PC-3 (cell line): ENCODE results near the gene YTHDF1. TPM values are rescaled to one million over a fixed set of nuclear protein-coding genes. Genes with fewer than 3 reads are reported as not detected.

Source experiments
- ATAC-seq: fragments of 200-7000 bp; cut with Tn5 transposase; 2 replicates; pipeline ENCODE4 v1.9.1; 2020; ENCODE audit warnings: mild to moderate bottlenecking, moderate library complexity
- BruUV-seq: library from RNA; stranded (reverse); fragments of 400-500 nt; replicated peaks from 2 replicates; lab custom pipeline; 2021; lab: Mats Ljungman, UMichigan
- CTCF ChIA-PET: fragments of 300-600 bp; sonication (Branson Sonifier 250); formaldehyde crosslinking; loops from one replicate; lab custom pipeline; 2022; ENCODE audit warnings: antibody characterized with exemption; lab: Charles Lee
- POLR2A ChIA-PET: fragments of 300-600 bp; sonication (Branson Sonifier 250); formaldehyde crosslinking; loops from one replicate; lab custom pipeline; 2022; ENCODE audit warnings: antibody characterized with exemption; ENCODE audit not compliant: unreplicated experiment; lab: Charles Lee
- DNase-seq: peaks from one replicate; pipeline ENCODE4 v3.0.0-alpha.2; 2015
- H2AFZ ChIP-seq: fragments of 300-600 bp; sonication (generic); 2 replicates; pipeline ENCODE4 v1.6.0; 2016; ENCODE audit warnings: antibody characterized with exemption, low read length
- H3F3A ChIP-seq: fragments of 300-600 bp; sonication (generic); one replicate; pipeline ENCODE4 v1.6.0; 2017; ENCODE audit warnings: antibody characterized with exemption, low read length, control low read depth, mild to moderate bottlenecking; ENCODE audit not compliant: unreplicated experiment
- H3K27ac ChIP-seq: fragments of 300-600 bp; sonication (generic); 2 replicates; pipeline ENCODE4 v1.5.1; 2016; ENCODE audit warnings: mild to moderate bottlenecking, low read length
- H3K27me3 ChIP-seq: fragments of 300-600 bp; sonication (generic); 2 replicates; pipeline ENCODE4 v1.6.1; 2016; ENCODE audit warnings: low read length, mixed read lengths
- H3K36me3 ChIP-seq: fragments of 300-600 bp; sonication (generic); 2 replicates; pipeline ENCODE4 v1.6.1; 2016; ENCODE audit warnings: low read depth, mixed run types, low read length, mixed read lengths
- H3K4me1 ChIP-seq: fragments of 300-600 bp; sonication (generic); 2 replicates; pipeline ENCODE4 v1.5.1; 2016; ENCODE audit warnings: low read length; ENCODE audit not compliant: insufficient read depth
- H3K4me2 ChIP-seq: fragments of 300-600 bp; sonication (generic); 2 replicates; pipeline ENCODE4 v1.6.0; 2016; ENCODE audit warnings: low read length
- H3K4me3 ChIP-seq: fragments of 300-600 bp; sonication (generic); 2 replicates; pipeline ENCODE4 v1.5.1; 2016; ENCODE audit warnings: mild to moderate bottlenecking, low read length, mixed read lengths
- H3K79me2 ChIP-seq: fragments of 300-600 bp; sonication (generic); 2 replicates; pipeline ENCODE4 v1.6.1; 2017; ENCODE audit warnings: low read length, mixed read lengths
- H3K9ac ChIP-seq: fragments of 300-600 bp; sonication (generic); 2 replicates; pipeline ENCODE4 v1.6.0; 2016; ENCODE audit warnings: mild to moderate bottlenecking, low read length
- H3K9me2 ChIP-seq: fragments of 300-600 bp; sonication (generic); replicated peaks from 2 replicates; pipeline ENCODE4 v1.6.1; 2016; ENCODE audit warnings: mixed run types, low read length, mixed read lengths
- H3K9me3 ChIP-seq: fragments of 300-600 bp; sonication (generic); 2 replicates; pipeline ENCODE4 v1.6.1; 2016; ENCODE audit warnings: low read length, mixed read lengths
- H4K20me1 ChIP-seq: fragments of 300-600 bp; sonication (generic); 2 replicates; pipeline ENCODE4 v1.6.1; 2016; ENCODE audit warnings: low read length, mixed read lengths
- CTCF ChIP-seq: fragments of 300-600 bp; sonication (generic); conservative IDR thresholded peaks from 2 replicates; pipeline ENCODE4 v1.5.1; 2017; ENCODE audit warnings: antibody characterized with exemption, low read depth, mild to moderate bottlenecking, low read length
- EZH2 ChIP-seq: fragments of 300-600 bp; sonication (generic); IDR thresholded peaks from one replicate; pipeline ENCODE4 v1.6.1; 2017; ENCODE audit warnings: antibody characterized with exemption, mild to moderate bottlenecking, low read length; ENCODE audit not compliant: unreplicated experiment
- EZH2phosphoT487 ChIP-seq: fragments of 300-600 bp; sonication (generic); IDR thresholded peaks from 2 replicates; pipeline ENCODE4 v1.6.1; 2018; ENCODE audit warnings: mild to moderate bottlenecking, antibody characterized with exemption, low read length, borderline replicate concordance
- intact Hi-C: fragments of 100-400 bp; cut with micrococcal nuclease; formaldehyde crosslinking; loops from 2 replicates; pipeline ENCODE4 v1.9.0; 2023
- total RNA-seq: library from RNA; depleted of rRNA; stranded (reverse); fragments of >200 nt; gene quantifications from 2 replicates; pipeline ENCODE4 v1.2.3, GENCODE V29; 2014

Gene YTHDF1
- total RNA-seq, 1 experiment from 2014 or later: 30.0 TPM

- POLR2A ChIA-PET: no interaction called here
- H3K27me3 ChIP-seq: peaks cover 24% of the 10 kb centered on the region
- no peak for ATAC-seq
Measured at GRCh38 chr20:63264000-63264399, 48.1 kb upstream of the YTHDF1 start.

GRCh38 chr20:63262836-63263235 is 46.9 kb upstream of the YTHDF1 start:
- Histone ChIP-seq H3K4me3 (no peak overlapping the region), H2AFZ (no peak overlapping the region), H3K27me3 (peaks cover 24% of the 10 kb centered on the region), H4K20me1 (no peaks in the 10 kb centered on the region), H3K79me2 (no peaks in the 10 kb centered on the region), H3K36me3 (no peaks in the 10 kb centered on the region), H3K4me2 (no peak overlapping the region), H3F3A (no peaks in the 10 kb centered on the region), H3K9me3 (no peaks in the 10 kb centered on the region), H3K27ac (no peak overlapping the region), H3K9ac (no peak overlapping the region), H3K4me1 (no peaks in the 10 kb centered on the region), H3K9me2 (no peaks in the 10 kb centered on the region)
- no peak for TF ChIP-seq CTCF
- no peak for TF ChIP-seq EZH2
- TF ChIP-seq EZH2phosphoT487: no peak
- BruUV-seq: no TSS peak
- intact Hi-C loops: no loop called here
- DNase-seq (no peak), ATAC-seq (no peak)
- ChIA-PET CTCF (no interaction called here), POLR2A (no interaction called here)

More at GRCh38 chr20:63264000-63264399, 48.1 kb upstream of the YTHDF1 start:
- no peak for TF ChIP-seq EZH2
- no peak for TF ChIP-seq CTCF
- no peak for TF ChIP-seq EZH2phosphoT487
- no peaks in the 10 kb centered on the region for H3K4me1 ChIP-seq
- no peaks in the 10 kb centered on the region for H3K9me2 ChIP-seq
- no peak overlapping the region for H2AFZ ChIP-seq
- H3K4me3 ChIP-seq: no peak overlapping the region
- H3K9me3 ChIP-seq: no peaks in the 10 kb centered on the region
- BruUV-seq: no TSS peak
- H3K36me3 ChIP-seq: no peaks in the 10 kb centered on the region
- H3K4me2 ChIP-seq: no peak overlapping the region
- no peak for DNase-seq
- H3K27ac ChIP-seq: no peak overlapping the region
- intact Hi-C loops: no loop called here
- no peak overlapping the region for H3K9ac ChIP-seq
- CTCF ChIA-PET: no interaction called here
- H3F3A ChIP-seq: no peaks in the 10 kb centered on the region
- no peaks in the 10 kb centered on the region for H3K79me2 ChIP-seq
- H4K20me1 ChIP-seq: no peaks in the 10 kb centered on the region

DNA sequence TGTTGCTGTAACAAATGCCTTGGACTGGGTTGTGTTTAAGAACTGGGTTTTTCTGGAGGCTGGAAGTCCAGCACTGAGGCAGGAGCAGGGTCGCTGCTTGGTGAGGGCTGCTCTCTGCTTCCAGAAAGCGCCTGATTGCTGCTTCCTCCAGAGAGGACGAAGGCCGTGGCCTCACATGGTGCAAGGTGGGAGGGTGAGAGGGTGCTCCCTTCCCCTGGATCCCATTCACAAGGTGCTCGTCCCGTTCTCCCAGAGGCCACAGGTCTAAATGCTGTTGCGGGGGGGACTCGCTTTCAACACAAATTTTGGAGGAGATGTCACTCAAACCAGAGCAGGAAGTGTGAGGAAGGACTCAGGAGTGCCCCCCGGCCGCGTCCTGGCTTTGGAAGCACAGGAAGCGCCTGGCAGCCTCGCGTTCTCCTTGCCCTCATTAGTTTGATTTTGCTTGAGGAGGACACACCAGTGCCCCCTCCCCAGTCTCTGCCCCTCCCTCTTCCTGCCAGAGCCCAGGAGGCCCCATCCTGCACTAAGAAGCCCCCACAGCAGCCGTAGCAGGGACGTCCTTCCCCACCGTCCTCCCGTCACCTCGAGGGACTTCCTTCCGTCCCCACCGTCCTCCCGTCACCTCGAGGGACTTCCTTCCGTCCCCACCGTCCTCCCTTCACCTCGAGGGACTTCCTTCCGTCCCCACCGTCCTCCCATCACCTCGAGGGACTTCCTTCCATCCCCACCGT is 46.0 kb upstream of the YTHDF1 start:
- Histone ChIP-seq H3K9me2 (no peaks in the 10 kb centered on the region), H3K4me1 (no peaks in the 10 kb centered on the region), H3K4me2 (no peak overlapping the region), H4K20me1 (no peaks in the 10 kb centered on the region), H3K4me3 (no peak overlapping the region), H3K27me3 (peaks cover 24% of the 10 kb centered on the region), H3K79me2 (no peaks in the 10 kb centered on the region), H3K27ac (no peak overlapping the region), H3K9me3 (no peaks in the 10 kb centered on the region), H2AFZ (no peak overlapping the region), H3K36me3 (no peaks in the 10 kb centered on the region), H3F3A (no peaks in the 10 kb centered on the region), H3K9ac (no peak overlapping the region)
- no peak for ATAC-seq
- TF ChIP-seq CTCF (no peak), EZH2phosphoT487 (no peak), EZH2 (no peak)
- no peak for DNase-seq
- POLR2A ChIA-PET: no interaction called here
- CTCF ChIA-PET: no interaction called here
- BruUV-seq: no TSS peak
- intact Hi-C loops: no loop called here
